HCT116 (cell line): Measurements from ENCODE around the gene ERBB4. TPM values are rescaled to one million over a fixed set of nuclear protein-coding genes. Genes with fewer than 3 reads are reported as not detected.

Source experiments
- ATAC-seq: fragments of 200-7000 bp; cut with Tn5 transposase; 2 replicates; pipeline ENCODE4 v1.9.1; 2020; ENCODE audit warnings: mild to moderate bottlenecking, moderate library complexity
- BruUV-seq: library from RNA; stranded (reverse); fragments of 400-500 nt; replicated peaks from 2 replicates; lab custom pipeline; 2021; lab: Mats Ljungman, UMichigan
- CTCF ChIA-PET: fragments of 300-600 bp; sonication (Branson Sonifier 250); formaldehyde crosslinking; loops from one replicate; lab custom pipeline; 2021; ENCODE audit warnings: antibody characterized with exemption; lab: Charles Lee
- POLR2A ChIA-PET: fragments of 300-600, 350-600 bp; sonication (Branson Sonifier 250); formaldehyde crosslinking; loops from one replicate; lab custom pipeline; 2021; ENCODE audit warnings: antibody characterized with exemption; lab: Charles Lee
- RAD21 ChIA-PET, 2 experiments: fragments of 300-600 bp; sonication (Branson Sonifier 250); formaldehyde crosslinking; loops; one replicate each; lab custom pipeline; 2023; ENCODE audit warnings: low total read pairs in 2 of 2; ENCODE audit not compliant: uncharacterized antibody in 2 of 2, unreplicated experiment in 2 of 2, low non-redundant PET in 1 of 2; lab: Charles Lee
- DNase-seq: peaks from one replicate; pipeline ENCODE4 v3.0.0-alpha.2; 2010; ENCODE audit warnings: low read depth, low spot score
- H2AFZ ChIP-seq: fragments of 200-600 bp; shearing (Covaris generic), sonication (generic); 2 replicates; pipeline ENCODE4 v1.6.1; 2017; ENCODE audit warnings: low read depth, mixed run types, mixed read lengths, antibody characterized with exemption, low read length; ENCODE audit not compliant: poor library complexity, severe bottlenecking
- H3K27ac ChIP-seq: 2 replicates; pipeline ENCODE4 v1.5.1; 2012; ENCODE audit warnings: low read depth, low read length
- H3K27me3 ChIP-seq: fragments of 200-600 bp; sonication (generic); 2 replicates; pipeline ENCODE4 v1.6.1; 2016; ENCODE audit warnings: mixed run types, low read length, mixed read lengths; ENCODE audit not compliant: insufficient read depth
- H3K36me3 ChIP-seq, 2 experiments: fragments of 200-500 bp in 1 of 2; fragments of 200-600 bp in 1 of 2; sonication (Bioruptor generic) in 1 of 2; sonication (generic) in 1 of 2; 2 replicates each; pipeline versions ENCODE4 v1.5.1 to v1.6.1; 2014 to 2016; ENCODE audit warnings: low read length in 2 of 2, inconsistent platforms in 1 of 2, mixed read lengths in 1 of 2, mixed run types in 1 of 2; ENCODE audit not compliant: insufficient read depth in 2 of 2, control insufficient read depth in 1 of 2
- H3K4me1 ChIP-seq, 2 experiments: fragments of 200-600 bp in 1 of 2; sonication (generic) in 1 of 2; 2 replicates each; pipeline versions ENCODE4 v1.5.1 to v1.6.1; 2012 to 2017; ENCODE audit warnings: low read length in 2 of 2, inconsistent platforms in 1 of 2, mild to moderate bottlenecking in 1 of 2, mixed read lengths in 1 of 2, mixed run types in 1 of 2, moderate library complexity in 1 of 2; ENCODE audit not compliant: insufficient read depth in 2 of 2, control insufficient read depth in 1 of 2
- H3K4me2 ChIP-seq: fragments of 200-600 bp; sonication (generic); 2 replicates; pipeline ENCODE4 v1.6.1; 2017; ENCODE audit warnings: mixed run types, low read length, mixed read lengths
- H3K4me3 ChIP-seq, 2 experiments: fragments of 200-600 bp in 1 of 2; sonication (generic) in 1 of 2; replicated peaks in 1 of 2; 2 replicates each; pipeline ENCODE4 v1.5.1; 2011 to 2016; ENCODE audit warnings: low read length in 2 of 2, control low read depth in 1 of 2, low read depth in 1 of 2, mild to moderate bottlenecking in 1 of 2, mixed read lengths in 1 of 2, mixed run types in 1 of 2
- H3K79me2 ChIP-seq: fragments of 200-600 bp; sonication (generic); 2 replicates; pipeline ENCODE4 v1.6.1; 2017; ENCODE audit warnings: mild to moderate bottlenecking, mixed run types, low read length, moderate library complexity, mixed read lengths; ENCODE audit not compliant: insufficient read depth
- H3K9ac ChIP-seq: fragments of 200-600 bp; sonication (generic); 2 replicates; pipeline ENCODE4 v1.6.1; 2016; ENCODE audit warnings: low read length, mixed read lengths
- H3K9me2 ChIP-seq: fragments of 200-600 bp; sonication (generic), shearing (Covaris generic); 2 replicates; pipeline ENCODE4 v1.6.1; 2017; ENCODE audit warnings: mixed run types, mild to moderate bottlenecking, moderate library complexity; ENCODE audit not compliant: insufficient read depth
- H3K9me3 ChIP-seq, 2 experiments: fragments of 200-500 bp in 1 of 2; fragments of 200-600 bp in 1 of 2; sonication (Bioruptor generic) in 1 of 2; sonication (generic) in 1 of 2; 2 replicates each; pipeline ENCODE4 v1.6.1; 2014 to 2017; ENCODE audit warnings: low read length in 2 of 2, mixed read lengths in 2 of 2, inconsistent platforms in 1 of 2, low read depth in 1 of 2, mild to moderate bottlenecking in 1 of 2, mixed run types in 1 of 2, moderate library complexity in 1 of 2; ENCODE audit not compliant: control insufficient read depth in 1 of 2, insufficient read depth in 1 of 2
- H4K20me1 ChIP-seq: fragments of 200-600 bp; sonication (generic), shearing (Covaris generic); 2 replicates; pipeline ENCODE4 v1.6.1; 2017; ENCODE audit warnings: mixed run types, mild to moderate bottlenecking, moderate library complexity; ENCODE audit not compliant: insufficient read depth
- CEBPB ChIP-seq: IDR thresholded peaks from 2 replicates; pipeline ENCODE4 v1.6.1; 2012; ENCODE audit warnings: low read depth
- EGR1 ChIP-seq: IDR thresholded peaks from 2 replicates; pipeline ENCODE4 v1.6.1; 2012; ENCODE audit warnings: low read depth
- ELF1 ChIP-seq: IDR thresholded peaks from 2 replicates; pipeline ENCODE4 v1.6.1; 2012; ENCODE audit warnings: low read depth, borderline replicate concordance
- EZH2 ChIP-seq: fragments of 200-600 bp; sonication (generic); IDR thresholded peaks from 2 replicates; pipeline ENCODE4 v1.6.1; 2017; ENCODE audit warnings: antibody characterized with exemption, mixed run types
- EZH2phosphoT487 ChIP-seq: fragments of 200-600 bp; IDR thresholded peaks from 2 replicates; pipeline ENCODE4 v1.6.1; 2018; ENCODE audit warnings: antibody characterized with exemption, borderline replicate concordance
- FOSL1 ChIP-seq: IDR thresholded peaks from 2 replicates; pipeline ENCODE4 v1.6.1; 2012; ENCODE audit warnings: low read depth
- JUND ChIP-seq: IDR thresholded peaks from 2 replicates; pipeline ENCODE4 v1.6.1; 2012
- POLR2A ChIP-seq: IDR thresholded peaks from 2 replicates; pipeline ENCODE4 v1.7.0; 2011; ENCODE audit warnings: borderline replicate concordance; ENCODE audit not compliant: insufficient read depth, insufficient read length; ENCODE audit errors: extremely low read depth
- RAD21 ChIP-seq: IDR thresholded peaks from 2 replicates; pipeline ENCODE4 v1.6.1; 2012; ENCODE audit warnings: low read depth, mild to moderate bottlenecking
- SIN3A ChIP-seq: IDR thresholded peaks from 2 replicates; pipeline ENCODE4 v1.6.1; 2012; ENCODE audit warnings: low read depth
- SP1 ChIP-seq: IDR thresholded peaks from 2 replicates; pipeline ENCODE4 v1.6.1; 2012; ENCODE audit warnings: low read depth
- SRF ChIP-seq: IDR thresholded peaks from 2 replicates; pipeline ENCODE4 v1.6.1; 2012; ENCODE audit warnings: low read depth
- TCF7L2 ChIP-seq: IDR thresholded peaks from 2 replicates; pipeline ENCODE4 v1.7.0; 2011; ENCODE audit warnings: borderline replicate concordance, inconsistent platforms; ENCODE audit not compliant: insufficient read depth, insufficient read length; ENCODE audit errors: extremely low read depth
- YY1 ChIP-seq: IDR thresholded peaks from 2 replicates; pipeline ENCODE4 v1.6.1; 2011; ENCODE audit warnings: low read length, low read depth, moderate library complexity, mild to moderate bottlenecking; ENCODE audit not compliant: insufficient replicate concordance; ENCODE audit errors: extremely low read depth
- ZFX ChIP-seq: fragments of 450-650 bp; IDR thresholded peaks from 2 replicates; pipeline ENCODE4 v1.6.1; 2017
- ZNF274 ChIP-seq: fragments of 200-500 bp; sonication (Bioruptor generic); IDR thresholded peaks from 2 replicates; pipeline ENCODE4 v1.6.1; 2014; ENCODE audit warnings: mild to moderate bottlenecking, low read depth, low read length, inconsistent platforms
- intact Hi-C: fragments of 100-400 bp; cut with micrococcal nuclease; formaldehyde crosslinking; loops from 2 replicates; pipeline ENCODE4 v1.10.0; 2022
- total RNA-seq: library from RNA; stranded (reverse); gene quantifications from one replicate; pipeline ENCODE4 v1.2.1, GENCODE V29; 2021; ENCODE audit not compliant: unreplicated experiment
- TF ChIP-seq, protein P1 (sequence below): IDR thresholded peaks from 2 replicates; pipeline ENCODE4 v1.6.1; 2012
- TF ChIP-seq, protein P2 (sequence below): IDR thresholded peaks from 2 replicates; pipeline ENCODE4 v1.6.1; 2012; ENCODE audit warnings: low read depth
- TF ChIP-seq, protein P3 (sequence below): IDR thresholded peaks from 2 replicates; pipeline ENCODE4 v1.6.1; 2012

The ERBB4 gene
- total RNA-seq, 1 experiment from 2014 or later: 0.10 TPM

DNA sequence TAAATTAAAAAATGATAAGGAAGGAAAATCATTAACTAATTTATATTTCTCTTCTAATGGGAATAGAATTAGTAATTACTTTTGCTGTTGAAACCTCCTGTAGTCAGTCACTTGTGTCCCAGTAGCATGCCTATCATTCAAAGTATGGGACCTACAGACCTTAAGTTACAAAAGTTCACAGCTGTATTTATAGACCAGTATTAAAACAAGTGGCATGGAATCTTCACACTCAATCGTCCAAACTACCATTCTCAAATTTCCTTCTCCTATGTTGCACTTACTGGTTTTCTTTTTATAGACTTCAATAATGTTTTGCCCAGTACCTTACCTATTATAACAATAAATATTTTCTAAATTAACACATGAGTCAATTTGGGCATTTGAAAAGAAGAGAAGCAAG lies 639.9 kb downstream of the ERBB4 start (continued):
- TF ChIP-seq YY1 (no peak), EZH2phosphoT487 (no peak), EZH2 (no peak), JUND (no peak), EGR1 (no peak), SIN3A (no peak), ZNF274 (no peak), FOSL1 (no peak), POLR2A (no peak)
- TF ChIP-seq, protein P1, sequence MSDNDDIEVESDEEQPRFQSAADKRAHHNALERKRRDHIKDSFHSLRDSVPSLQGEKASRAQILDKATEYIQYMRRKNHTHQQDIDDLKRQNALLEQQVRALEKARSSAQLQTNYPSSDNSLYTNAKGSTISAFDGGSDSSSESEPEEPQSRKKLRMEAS: no peak
- TF ChIP-seq, protein P2, sequence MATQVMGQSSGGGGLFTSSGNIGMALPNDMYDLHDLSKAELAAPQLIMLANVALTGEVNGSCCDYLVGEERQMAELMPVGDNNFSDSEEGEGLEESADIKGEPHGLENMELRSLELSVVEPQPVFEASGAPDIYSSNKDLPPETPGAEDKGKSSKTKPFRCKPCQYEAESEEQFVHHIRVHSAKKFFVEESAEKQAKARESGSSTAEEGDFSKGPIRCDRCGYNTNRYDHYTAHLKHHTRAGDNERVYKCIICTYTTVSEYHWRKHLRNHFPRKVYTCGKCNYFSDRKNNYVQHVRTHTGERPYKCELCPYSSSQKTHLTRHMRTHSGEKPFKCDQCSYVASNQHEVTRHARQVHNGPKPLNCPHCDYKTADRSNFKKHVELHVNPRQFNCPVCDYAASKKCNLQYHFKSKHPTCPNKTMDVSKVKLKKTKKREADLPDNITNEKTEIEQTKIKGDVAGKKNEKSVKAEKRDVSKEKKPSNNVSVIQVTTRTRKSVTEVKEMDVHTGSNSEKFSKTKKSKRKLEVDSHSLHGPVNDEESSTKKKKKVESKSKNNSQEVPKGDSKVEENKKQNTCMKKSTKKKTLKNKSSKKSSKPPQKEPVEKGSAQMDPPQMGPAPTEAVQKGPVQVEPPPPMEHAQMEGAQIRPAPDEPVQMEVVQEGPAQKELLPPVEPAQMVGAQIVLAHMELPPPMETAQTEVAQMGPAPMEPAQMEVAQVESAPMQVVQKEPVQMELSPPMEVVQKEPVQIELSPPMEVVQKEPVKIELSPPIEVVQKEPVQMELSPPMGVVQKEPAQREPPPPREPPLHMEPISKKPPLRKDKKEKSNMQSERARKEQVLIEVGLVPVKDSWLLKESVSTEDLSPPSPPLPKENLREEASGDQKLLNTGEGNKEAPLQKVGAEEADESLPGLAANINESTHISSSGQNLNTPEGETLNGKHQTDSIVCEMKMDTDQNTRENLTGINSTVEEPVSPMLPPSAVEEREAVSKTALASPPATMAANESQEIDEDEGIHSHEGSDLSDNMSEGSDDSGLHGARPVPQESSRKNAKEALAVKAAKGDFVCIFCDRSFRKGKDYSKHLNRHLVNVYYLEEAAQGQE: no peak

DNA sequence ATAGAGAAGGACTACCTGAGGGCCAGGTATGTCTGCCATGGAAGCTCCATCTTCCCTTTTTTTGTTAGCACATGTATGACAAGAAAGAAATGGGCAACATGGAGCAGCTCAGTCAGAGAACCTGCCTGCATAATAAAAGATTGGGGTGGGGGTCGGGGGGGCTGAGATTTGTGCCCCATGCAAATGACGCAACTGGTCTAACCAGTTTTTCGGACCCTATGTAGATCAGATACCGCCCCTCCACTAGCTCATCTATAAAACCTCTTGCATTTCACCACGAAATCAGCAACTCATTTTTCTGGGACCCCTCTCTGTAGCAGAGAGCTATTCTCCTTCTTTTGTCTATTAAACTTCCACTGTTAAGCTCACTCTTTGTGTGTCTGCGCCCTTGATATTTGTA lies 657.2 kb downstream of the ERBB4 start:
- no peak overlapping the region for H3K27ac ChIP-seq
- RAD21 ChIA-PET: no interaction called here
- CTCF ChIA-PET: no interaction called here
- BruUV-seq: no TSS peak
- H3K9me2 ChIP-seq: no peaks in the 10 kb centered on the region
- no peaks in the 10 kb centered on the region for H3K9me3 ChIP-seq
- no peaks in the 10 kb centered on the region for H4K20me1 ChIP-seq
- intact Hi-C loops: no loop called here
- POLR2A ChIA-PET: no interaction called here
- no peak for DNase-seq
- no peak overlapping the region for H3K9ac ChIP-seq
- H3K27me3 ChIP-seq: no peaks in the 10 kb centered on the region
- H3K4me3 ChIP-seq: no peak overlapping the region
- no peak overlapping the region for H2AFZ ChIP-seq
- H3K4me1 ChIP-seq: no peaks in the 10 kb centered on the region
- no peaks in the 10 kb centered on the region for H3K36me3 ChIP-seq
- ATAC-seq: no peak
- H3K4me2 ChIP-seq: no peak overlapping the region
- H3K79me2 ChIP-seq: no peaks in the 10 kb centered on the region
- TF ChIP-seq SIN3A: no peak
- TF ChIP-seq SP1: no peak
- no peak for TF ChIP-seq RAD21
- no peak for TF ChIP-seq ZFX
- TF ChIP-seq EGR1: no peak
- TF ChIP-seq, protein P3, sequence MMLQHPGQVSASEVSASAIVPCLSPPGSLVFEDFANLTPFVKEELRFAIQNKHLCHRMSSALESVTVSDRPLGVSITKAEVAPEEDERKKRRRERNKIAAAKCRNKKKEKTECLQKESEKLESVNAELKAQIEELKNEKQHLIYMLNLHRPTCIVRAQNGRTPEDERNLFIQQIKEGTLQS: no peak
- TF ChIP-seq YY1: no peak
- no peak for TF ChIP-seq ELF1
- no peak for TF ChIP-seq FOSL1
- TF ChIP-seq POLR2A: no peak
- TF ChIP-seq TCF7L2: no peak
- no peak for TF ChIP-seq JUND
- no peak for TF ChIP-seq SRF
- no peak for TF ChIP-seq EZH2phosphoT487
- TF ChIP-seq ZNF274: no peak
- TF ChIP-seq, protein P2: no peak
- TF ChIP-seq CEBPB: no peak
